Neuron (in vitro differentiated cells): ENCODE measurements around the gene SPACA4.
"Not testable (repeated sequence)": the region's sequence is repeated elsewhere in the genome, so short reads cannot be mapped to it uniquely, and the experiment has no call there.

Experiments used
- H2AFZ ChIP-seq: one replicate; pipeline ENCODE4 v1.6.1; 2013; ENCODE audit warnings: low read depth, mild to moderate bottlenecking, inconsistent platforms, low read length, moderate library complexity
- H3K27me3 ChIP-seq: one replicate; pipeline ENCODE4 v1.6.1; 2013; ENCODE audit warnings: low read length; ENCODE audit not compliant: insufficient read depth
- H3K36me3 ChIP-seq: one replicate; pipeline ENCODE4 v1.6.1; 2013; ENCODE audit warnings: low read length; ENCODE audit not compliant: insufficient read depth
- H3K4me1 ChIP-seq: one replicate; pipeline ENCODE4 v1.6.1; 2013; ENCODE audit warnings: low read length; ENCODE audit not compliant: insufficient read depth
- H3K4me3 ChIP-seq: 2 replicates; pipeline ENCODE4 v1.5.1; 2013; ENCODE audit warnings: mild to moderate bottlenecking, low read length, moderate library complexity
- H3K9me3 ChIP-seq: one replicate; pipeline ENCODE4 v1.6.1; 2013; ENCODE audit warnings: low read length

Gene SPACA4

DNA sequence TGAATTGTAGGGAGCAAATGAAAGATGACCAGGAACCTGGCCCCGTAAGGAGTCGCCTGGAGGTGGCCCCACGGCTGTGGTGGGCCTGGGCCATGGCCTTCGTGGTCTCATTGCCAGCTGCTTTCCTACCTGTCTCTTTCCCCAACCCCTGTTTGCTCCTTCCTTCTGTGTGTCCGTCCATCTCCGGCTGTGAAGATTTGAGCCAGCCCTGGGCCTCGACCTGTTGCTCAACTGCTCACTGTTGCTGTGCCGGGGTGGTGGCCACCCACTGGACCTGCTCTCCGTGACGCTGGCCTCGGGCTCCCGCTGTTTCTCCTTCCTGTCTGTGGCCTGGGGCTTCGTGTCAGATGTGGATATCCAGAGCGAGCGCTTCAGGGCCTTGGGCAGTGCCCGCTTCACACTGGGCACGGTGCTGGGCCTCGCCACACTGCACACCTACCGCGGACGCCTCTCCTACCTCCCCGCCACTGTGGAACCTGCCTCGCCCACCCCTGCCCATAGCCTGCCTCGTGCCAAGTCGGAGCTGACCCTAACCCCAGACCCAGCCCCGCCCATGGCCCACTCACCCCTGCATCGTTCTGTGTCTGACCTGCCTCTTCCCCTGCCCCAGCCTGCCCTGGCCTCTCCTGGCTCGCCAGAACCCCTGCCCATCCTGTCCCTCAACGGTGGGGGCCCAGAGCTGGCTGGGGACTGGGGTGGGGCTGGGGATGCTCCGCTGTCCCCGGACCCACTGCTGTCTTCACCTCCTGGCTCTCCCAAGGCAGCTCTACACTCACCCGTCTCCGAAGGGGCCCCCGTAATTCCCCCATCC is 22.1 kb downstream of the SPACA4 start:
- H3K9me3 ChIP-seq, result no peaks in the 10 kb centered on the region
- no peaks in the 10 kb centered on the region for H3K27me3 ChIP-seq
- peaks cover 52% of the 10 kb centered on the region for H3K4me1 ChIP-seq
- no peak overlapping the region for H3K4me3 ChIP-seq
- peaks cover 19% of the 10 kb centered on the region for H3K36me3 ChIP-seq
- no peak overlapping the region for H2AFZ ChIP-seq

DNA sequence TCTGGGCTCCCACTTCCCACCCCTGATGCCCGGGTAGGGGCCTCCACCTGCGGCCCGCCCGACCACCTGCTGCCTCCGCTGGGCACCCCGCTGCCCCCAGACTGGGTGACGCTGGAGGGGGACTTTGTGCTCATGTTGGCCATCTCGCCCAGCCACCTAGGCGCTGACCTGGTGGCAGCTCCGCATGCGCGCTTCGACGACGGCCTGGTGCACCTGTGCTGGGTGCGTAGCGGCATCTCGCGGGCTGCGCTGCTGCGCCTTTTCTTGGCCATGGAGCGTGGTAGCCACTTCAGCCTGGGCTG is 22.7 kb downstream of the SPACA4 start:
- H3K4me3 ChIP-seq, result no peak overlapping the region
- H3K4me1 ChIP-seq, result peaks cover 56% of the 10 kb centered on the region
- no peaks in the 10 kb centered on the region for H3K9me3 ChIP-seq
- no peak overlapping the region for H2AFZ ChIP-seq
- peaks cover 19% of the 10 kb centered on the region for H3K36me3 ChIP-seq
- H3K27me3 ChIP-seq, result no peaks in the 10 kb centered on the region

DNA sequence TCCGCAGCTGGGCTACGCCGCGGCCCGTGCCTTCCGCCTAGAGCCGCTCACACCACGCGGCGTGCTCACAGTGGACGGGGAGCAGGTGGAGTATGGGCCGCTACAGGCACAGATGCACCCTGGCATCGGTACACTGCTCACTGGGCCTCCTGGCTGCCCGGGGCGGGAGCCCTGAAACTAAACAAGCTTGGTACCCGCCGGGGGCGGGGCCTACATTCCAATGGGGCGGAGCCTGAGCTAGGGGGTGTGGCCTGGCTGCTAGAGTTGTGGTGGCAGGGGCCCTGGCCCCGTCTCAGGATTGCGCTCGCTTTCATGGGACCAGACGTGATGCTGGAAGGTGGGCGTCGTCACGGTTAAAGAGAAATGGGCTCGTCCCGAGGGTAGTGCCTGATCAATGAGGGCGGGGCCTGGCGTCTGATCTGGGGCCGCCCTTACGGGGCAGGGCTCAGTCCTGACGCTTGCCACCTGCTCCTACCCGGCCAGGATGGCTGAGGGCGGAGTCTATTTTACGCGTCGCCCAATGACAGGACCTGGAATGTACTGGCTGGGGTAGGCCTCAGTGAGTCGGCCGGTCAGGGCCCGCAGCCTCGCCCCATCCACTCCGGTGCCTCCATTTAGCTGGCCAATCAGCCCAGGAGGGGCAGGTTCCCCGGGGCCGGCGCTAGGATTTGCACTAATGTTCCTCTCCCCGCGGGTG is 23.2 kb downstream of the SPACA4 start:
- no peaks in the 10 kb centered on the region for H3K9me3 ChIP-seq
- no peaks in the 10 kb centered on the region for H3K27me3 ChIP-seq
- H2AFZ ChIP-seq, result no peak overlapping the region
- H3K36me3 ChIP-seq, result peaks cover 19% of the 10 kb centered on the region
- H3K4me3 ChIP-seq, result no peak overlapping the region
- H3K4me1 ChIP-seq, result peaks cover 56% of the 10 kb centered on the region

DNA sequence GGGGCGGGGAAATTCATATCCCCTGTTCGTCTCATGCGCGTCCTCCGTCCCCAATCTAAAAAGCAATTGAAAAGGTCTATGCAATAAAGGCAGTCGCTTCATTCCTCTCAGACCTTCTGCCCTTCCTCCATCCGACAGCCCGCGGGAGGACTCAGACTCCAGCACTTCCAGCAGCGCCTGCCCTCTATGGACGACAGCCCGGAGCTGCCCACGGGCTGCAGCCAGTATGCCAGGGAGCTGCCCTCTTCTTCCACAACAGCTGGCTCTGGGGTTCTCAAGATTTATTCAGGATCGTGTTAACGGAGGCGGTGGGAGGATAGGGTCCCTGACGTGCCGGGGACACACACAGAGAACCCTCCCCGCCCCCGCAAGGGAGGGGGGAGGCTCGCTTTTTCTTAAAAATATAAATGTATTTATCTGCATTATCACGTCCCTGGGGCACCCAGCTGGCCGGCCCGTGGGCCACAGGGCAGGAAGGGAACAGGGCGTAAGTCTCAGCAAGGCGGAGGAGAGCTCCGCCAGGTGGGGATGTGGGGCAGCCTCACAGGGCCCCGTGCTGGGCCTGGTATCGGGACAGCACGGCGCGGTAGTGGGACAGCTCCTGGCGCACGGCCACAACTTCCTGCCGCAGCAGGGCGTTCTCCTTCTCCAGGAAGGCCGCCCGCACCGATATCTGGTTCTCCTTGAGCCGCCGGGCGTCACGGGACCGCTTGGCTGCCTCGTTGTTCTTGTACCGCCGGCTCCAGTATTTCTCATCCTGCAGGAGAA is 23.9 kb downstream of the SPACA4 start:
- Histone ChIP-seq H3K4me3 (no peak overlapping the region), H3K4me1 (peaks cover 54% of the 10 kb centered on the region), H3K9me3 (no peaks in the 10 kb centered on the region), H3K36me3 (peaks cover 19% of the 10 kb centered on the region), H2AFZ (no peak overlapping the region), H3K27me3 (no peaks in the 10 kb centered on the region)

DNA sequence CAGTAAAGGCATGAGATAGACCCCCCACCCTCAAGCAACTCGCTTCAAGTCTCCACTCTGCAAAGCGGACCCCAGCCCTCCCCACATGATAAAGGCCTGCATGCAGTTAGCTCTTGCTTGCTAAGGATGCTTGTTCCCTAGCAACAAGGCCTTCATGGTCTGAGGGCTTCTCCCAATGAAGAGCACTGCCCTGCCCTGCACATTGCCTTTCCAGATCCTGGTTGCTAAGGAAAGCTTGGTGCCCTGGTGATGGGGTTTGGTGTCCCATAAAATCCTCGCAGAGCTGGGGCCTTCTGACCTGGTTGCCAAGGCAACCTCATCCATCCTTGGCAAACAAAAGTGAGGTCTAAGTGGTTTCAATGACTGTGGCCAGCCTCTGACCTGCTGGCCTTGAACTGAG is 24.7 kb downstream of the SPACA4 start:
- Histone ChIP-seq H3K27me3 (no peaks in the 10 kb centered on the region), H3K4me3 (no peak overlapping the region), H3K36me3 (peaks cover 17% of the 10 kb centered on the region), H2AFZ (no peak overlapping the region), H3K4me1 (peaks cover 58% of the 10 kb centered on the region), H3K9me3 (no peaks in the 10 kb centered on the region)

DNA sequence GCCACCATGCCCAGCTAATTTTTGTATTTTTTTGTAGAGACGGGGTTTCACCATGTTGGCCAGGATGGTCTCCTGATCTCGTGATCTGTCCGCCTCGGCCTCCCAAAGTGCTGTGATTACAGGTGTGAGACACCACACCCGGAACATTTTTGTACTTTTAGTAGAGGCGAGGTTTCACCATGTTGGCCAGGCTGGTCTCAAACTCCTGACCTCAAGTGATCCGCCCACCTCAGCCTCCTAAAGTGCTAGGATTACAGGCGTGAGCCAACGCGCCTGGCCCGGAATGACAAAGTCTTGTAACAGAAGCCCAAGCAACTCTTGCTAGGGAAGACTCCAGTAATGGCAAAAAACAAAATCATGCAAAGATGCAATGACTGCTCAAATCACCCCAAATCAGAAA is 25.7 kb downstream of the SPACA4 start:
- H3K27me3 ChIP-seq, H3K9me3 ChIP-seq, H3K4me3 ChIP-seq: not testable (repeated sequence)

DNA sequence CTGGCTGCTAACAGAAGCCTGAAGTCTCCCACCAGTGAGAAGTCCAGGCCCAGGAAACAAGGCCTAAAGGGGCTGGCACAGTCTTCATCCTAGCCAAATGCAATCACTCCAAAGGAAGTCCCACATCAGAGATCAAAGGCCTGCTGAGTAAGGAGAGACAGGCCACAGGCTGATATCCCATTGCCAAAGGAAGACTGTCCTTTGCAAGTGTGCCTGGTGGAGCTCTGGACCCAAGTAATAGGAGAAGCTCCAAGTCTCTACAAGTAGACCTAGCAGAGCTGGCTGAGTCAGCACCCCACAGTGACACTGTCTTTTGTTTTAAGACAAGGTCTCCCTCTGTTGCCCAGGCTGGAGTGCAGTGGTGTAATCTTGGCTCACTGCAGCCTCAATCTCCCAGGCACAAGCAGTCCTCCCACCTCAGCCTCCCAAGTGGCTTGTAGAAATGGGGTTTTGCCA is 26.2 kb downstream of the SPACA4 start:
- Histone ChIP-seq H3K36me3 (peaks cover 12% of the 10 kb centered on the region), H3K27me3 (no peaks in the 10 kb centered on the region), H2AFZ (no peak overlapping the region), H3K4me1 (peaks cover 64% of the 10 kb centered on the region), H3K4me3 (no peak overlapping the region), H3K9me3 (no peaks in the 10 kb centered on the region)

More for the DNA sequence above, 25.7 kb downstream of the SPACA4 start:
- Histone ChIP-seq H3K36me3 (peaks cover 14% of the 10 kb centered on the region), H3K4me1 (peaks cover 64% of the 10 kb centered on the region)
- H2AFZ ChIP-seq, result not testable (repeated sequence)

DNA sequence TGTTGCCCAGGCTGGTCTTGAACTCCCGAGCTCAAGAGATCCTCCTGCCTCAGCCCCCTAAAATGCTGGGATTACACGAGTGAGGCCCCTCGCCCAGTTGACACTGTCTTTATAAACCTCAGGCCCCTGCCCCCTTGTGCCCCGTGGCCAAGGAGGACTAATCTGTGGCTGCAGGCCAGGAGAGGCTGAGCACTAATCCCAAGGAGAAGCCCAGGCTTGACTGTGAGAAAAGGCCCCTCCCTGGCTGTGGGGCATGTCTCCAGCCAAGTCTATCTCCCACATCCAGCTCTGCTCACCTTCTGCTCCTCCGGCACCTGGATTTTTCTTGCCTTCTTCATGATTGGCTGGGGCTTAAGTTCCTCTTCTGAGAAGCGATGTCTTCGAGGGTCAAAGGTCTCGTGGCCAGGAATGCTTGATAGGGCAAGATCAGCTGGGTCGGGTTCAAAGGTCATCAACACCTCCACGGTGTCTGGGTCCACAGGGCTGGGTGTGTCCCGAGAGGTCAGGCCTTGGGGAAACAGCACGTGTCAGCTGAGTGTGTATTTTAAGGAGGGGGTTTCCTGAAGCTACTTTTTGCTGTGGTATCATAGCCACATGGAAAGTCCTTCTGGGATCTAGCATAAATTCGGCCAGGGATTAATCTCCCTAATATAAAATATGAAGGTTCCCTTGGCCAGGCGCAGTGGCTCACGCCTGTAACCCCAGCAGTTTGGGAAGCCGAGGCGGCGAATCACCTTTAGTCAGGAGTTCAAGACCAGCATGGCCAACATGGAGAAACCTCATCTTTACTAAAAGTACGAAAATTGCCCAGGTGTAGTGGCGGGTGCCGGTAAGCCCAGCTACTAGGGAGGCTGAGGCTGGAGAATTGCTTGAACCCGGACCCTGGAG is 26.9 kb downstream of the SPACA4 start:
- H3K4me1 ChIP-seq, result peaks cover 65% of the 10 kb centered on the region
- no peaks in the 10 kb centered on the region for H3K9me3 ChIP-seq
- H3K36me3 ChIP-seq, result peaks cover 12% of the 10 kb centered on the region
- no peak overlapping the region for H2AFZ ChIP-seq
- no peaks in the 10 kb centered on the region for H3K27me3 ChIP-seq
- no peak overlapping the region for H3K4me3 ChIP-seq

DNA sequence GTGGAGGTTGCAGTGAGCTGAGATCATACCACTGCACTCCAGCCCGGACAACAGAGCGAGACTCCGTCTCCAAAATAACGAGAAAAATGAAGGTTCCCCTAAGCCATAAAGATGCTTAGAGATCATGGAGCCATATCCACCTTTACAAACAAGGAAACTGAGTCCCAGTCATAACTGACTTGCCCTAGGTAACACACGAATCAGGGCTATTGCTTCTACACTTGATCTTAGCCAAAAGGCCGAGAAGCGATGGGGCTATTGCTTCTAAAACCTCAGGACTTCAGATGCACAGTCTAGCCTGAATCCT is 27.4 kb downstream of the SPACA4 start:
- peaks cover 70% of the 10 kb centered on the region for H3K4me1 ChIP-seq
- H3K36me3 ChIP-seq, result peaks cover 12% of the 10 kb centered on the region
- H3K4me3 ChIP-seq, result no peak overlapping the region
- H2AFZ ChIP-seq, result no peak overlapping the region
- no peaks in the 10 kb centered on the region for H3K9me3 ChIP-seq
- H3K27me3 ChIP-seq, result no peaks in the 10 kb centered on the region

DNA sequence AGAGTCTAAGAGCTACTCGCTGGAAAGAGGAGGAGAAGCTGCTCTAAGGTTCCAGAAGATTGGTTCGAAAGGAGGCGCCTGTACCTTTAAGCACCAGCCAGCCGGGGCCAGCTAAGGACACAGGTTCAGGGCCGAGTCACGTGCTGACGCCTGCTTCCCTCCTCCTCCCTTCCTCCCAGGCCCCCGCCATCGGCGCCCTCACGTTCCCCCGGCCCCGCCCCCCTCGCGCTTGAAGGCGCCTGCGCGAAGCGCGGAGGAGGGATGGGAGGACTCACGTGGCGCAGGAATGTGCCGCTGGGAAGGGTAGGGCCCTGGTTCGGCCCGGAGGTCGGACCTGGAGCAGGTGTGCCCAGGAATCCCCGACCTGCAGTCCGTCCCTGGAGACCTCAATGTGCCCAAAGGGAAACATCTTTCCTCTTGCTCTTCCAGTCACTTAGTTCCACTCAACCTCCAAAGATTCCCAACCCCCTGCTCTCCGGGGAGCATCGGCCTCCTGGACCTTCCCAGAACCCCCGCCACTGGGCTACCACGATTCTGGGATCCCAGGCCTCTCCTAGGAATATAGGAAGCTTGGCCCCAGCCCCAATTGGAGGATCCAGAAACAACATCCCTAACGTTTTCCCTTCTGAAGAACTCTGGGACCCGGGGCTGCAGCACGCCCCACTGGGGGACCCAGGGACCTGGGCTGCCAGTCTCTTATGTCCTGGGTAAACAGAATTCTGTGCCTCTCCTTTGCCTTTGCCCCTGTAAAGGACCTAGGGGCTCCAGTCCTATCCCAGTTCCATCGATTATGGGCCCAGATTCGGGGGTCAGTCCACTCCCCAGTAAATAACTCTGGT is 28.1 kb downstream of the SPACA4 start:
- H2AFZ ChIP-seq, result no peak overlapping the region
- no peaks in the 10 kb centered on the region for H3K9me3 ChIP-seq
- peak overlapping the region; percentile 68 for H3K4me3 ChIP-seq

DNA sequence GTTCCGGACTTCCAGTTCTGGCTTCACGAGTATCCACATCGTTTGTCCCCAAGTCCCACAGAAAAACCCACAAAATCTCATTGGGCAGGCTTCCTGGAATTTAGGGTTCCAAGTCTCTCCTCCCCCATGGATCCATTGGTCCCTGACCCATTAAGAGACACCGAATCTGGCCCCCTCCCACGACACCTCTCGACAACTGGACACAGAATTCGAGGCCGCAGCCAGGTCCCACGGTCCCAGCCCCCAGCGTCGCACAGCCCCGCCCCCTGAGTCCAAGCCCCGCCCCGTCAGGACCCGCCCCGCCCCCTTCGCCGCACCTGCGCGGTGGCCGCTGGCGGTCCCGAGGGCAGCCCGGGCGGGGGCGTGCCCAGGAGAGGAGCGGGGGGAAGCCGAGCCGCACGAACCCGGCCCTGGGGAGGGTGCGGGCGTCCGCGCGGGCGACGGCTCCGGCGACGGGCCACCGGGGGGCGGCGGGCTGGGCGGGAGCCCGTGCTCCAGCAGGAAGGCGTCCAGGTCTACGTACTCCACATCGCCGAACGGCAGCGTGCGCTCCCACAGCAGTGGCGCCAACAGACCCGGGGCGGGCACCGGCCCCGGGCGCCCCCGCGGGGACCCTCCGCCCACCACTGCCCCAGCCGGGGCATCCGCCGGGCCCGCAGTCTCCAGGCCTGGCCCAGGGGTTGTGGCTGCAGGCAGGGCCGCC is 28.9 kb downstream of the SPACA4 start:
- Histone ChIP-seq H2AFZ (no peak overlapping the region), H3K27me3 (no peaks in the 10 kb centered on the region), H3K4me1 (peaks cover 62% of the 10 kb centered on the region), H3K36me3 (peaks cover under 1% of the 10 kb centered on the region), H3K4me3 (peak overlapping the region; percentile 68), H3K9me3 (no peaks in the 10 kb centered on the region)

More for the DNA sequence above, 28.1 kb downstream of the SPACA4 start:
- Histone ChIP-seq H3K27me3 (no peaks in the 10 kb centered on the region), H3K36me3 (peaks cover 6% of the 10 kb centered on the region), H3K4me1 (peaks cover 70% of the 10 kb centered on the region)
